HepG2 (cell line): ENCODE measurements around the gene NOXO1. TPM values are rescaled to one million over a fixed set of nuclear protein-coding genes. Genes with fewer than 3 reads are reported as not detected.
A peak's percentile ranks its signal among the peaks of the same experiment; 100 is the strongest.

Source experiments
- AGO2 ChIP-seq: fragments of 200-400 bp; formaldehyde crosslinking; optimal IDR thresholded peaks from 2 replicates; pipeline ENCODE3; 2017; ENCODE audit warnings: mild to moderate bottlenecking, low read depth, low read length, moderate library complexity
- CHD2 ChIP-seq: IDR thresholded peaks from 2 replicates; pipeline ENCODE4 v1.6.1; 2011; ENCODE audit warnings: low read depth, low read length, improper control_type of control experiment
- GABPB1 ChIP-seq: IDR thresholded peaks from 2 replicates; pipeline ENCODE4 v1.6.1; 2016; ENCODE audit warnings: mild to moderate bottlenecking, missing genetic modification reagents, moderate library complexity, missing compliant biosample characterization
- HMG20A ChIP-seq: IDR thresholded peaks from 2 replicates; pipeline ENCODE4 v1.6.1; 2016; ENCODE audit warnings: borderline replicate concordance
- MLLT10 ChIP-seq: sonication (generic); formaldehyde crosslinking; IDR thresholded peaks from 2 replicates; pipeline ENCODE4 v1.4.0; 2020; ENCODE audit warnings: missing genetic modification reagents
- MYNN ChIP-seq: sonication (generic); formaldehyde crosslinking; IDR thresholded peaks from 2 replicates; pipeline ENCODE4 v1.4.0; 2020; ENCODE audit warnings: mild to moderate bottlenecking, low read depth, missing genetic modification reagents
- PITX1 ChIP-seq: sonication (generic); formaldehyde crosslinking; IDR thresholded peaks from 2 replicates; pipeline ENCODE4 v1.5.1; 2020; ENCODE audit warnings: mild to moderate bottlenecking, missing genetic modification reagents
- ZBTB33 ChIP-seq: sonication (generic); formaldehyde crosslinking; IDR thresholded peaks from 2 replicates; pipeline ENCODE4 v1.4.0; 2020; ENCODE audit warnings: missing genetic modification reagents
- ZBTB4 ChIP-seq: sonication (generic); formaldehyde crosslinking; IDR thresholded peaks from 2 replicates; pipeline ENCODE4 v1.4.0; 2020; ENCODE audit warnings: missing genetic modification reagents, mild to moderate bottlenecking, borderline replicate concordance
- ZNF281 ChIP-seq: sonication (generic); formaldehyde crosslinking; IDR thresholded peaks from 2 replicates; pipeline ENCODE4 v1.4.0; 2020; ENCODE audit warnings: missing genetic modification reagents, borderline replicate concordance
- ZNF296 ChIP-seq: sonication (generic); formaldehyde crosslinking; conservative IDR thresholded peaks from 2 replicates; pipeline ENCODE4 v1.5.0; 2020; ENCODE audit warnings: mild to moderate bottlenecking, missing genetic modification reagents
- ZNF660 ChIP-seq: sonication (generic); formaldehyde crosslinking; IDR thresholded peaks from 2 replicates; pipeline ENCODE4 v1.5.1; 2020; ENCODE audit warnings: mild to moderate bottlenecking, low read depth, missing genetic modification reagents, borderline replicate concordance
- ZSCAN21 ChIP-seq: sonication (generic); formaldehyde crosslinking; IDR thresholded peaks from 2 replicates; pipeline ENCODE4 v1.8.0; 2022; ENCODE audit warnings: mild to moderate bottlenecking, missing genetic modification reagents, moderate library complexity, borderline replicate concordance
- polyA plus RNA-seq, 8 experiments: library from polyadenylated mRNA; depleted of rRNA in 3 of 8; stranded (reverse) in 7 of 8; unstranded in 1 of 8; fragments of >200 nt; fragmentation: Illumina TruSeq in 4 of 8; extraction: Trizol in 4 of 8; gene quantifications; 2 replicates each; pipeline versions ENCODE4 v1.2.1 to v1.2.3, GENCODE V29; 2011 to 2016; ENCODE audit warnings: low read depth in 4 of 8, missing spikeins in 1 of 8, mixed read lengths in 1 of 8; ENCODE audit not compliant: insufficient read depth in 1 of 8
- total RNA-seq, 5 experiments: library from RNA; depleted of rRNA; stranded (reverse); fragments of >200 nt; fragmentation: Illumina TruSeq; extraction: Trizol; gene quantifications; 2 replicates each; pipeline ENCODE4 v1.2.3, GENCODE V29; 2016; ENCODE audit warnings: low read depth in 1 of 5
- TF ChIP-seq, protein P1 (sequence below): sonication (generic); formaldehyde crosslinking; IDR thresholded peaks from 2 replicates; pipeline ENCODE4 v1.4.0; 2020; ENCODE audit warnings: missing genetic modification reagents

The NOXO1 gene
- total and polyA plus RNA-seq, 2 of the 13 experiments (the other 11 are each of a cell fraction or from before 2014, with no cell fraction given), result 0.69 to 1.4 TPM

GRCh38 chr16:1971796-1972489, 9.3 kb downstream of the NOXO1 start, which contains the start of gene TBL3 (continued):
- peak; percentile 66; the same call in 1 of the 2 replicates for TF ChIP-seq ZBTB4 (CRISPR knock-in tag)
- TF ChIP-seq AGO2, result peak; percentile 41
- TF ChIP-seq MYNN, result no peak
- TF ChIP-seq ZBTB33, result peak; percentile 75
- TF ChIP-seq ZNF660, result no peak
- TF ChIP-seq ZNF296 (CRISPR knock-in tag), result 0 out of 2 replicates have a peak, but pooled peaks have one; percentile 56
- peak; percentile 99 for TF ChIP-seq GABPB1 (CRISPR knock-in tag)
- peak; percentile 78; the same call in 1 of the 2 replicates for TF ChIP-seq PITX1
- TF ChIP-seq MLLT10 (CRISPR knock-in tag), result no peak
- peak; percentile 84 for TF ChIP-seq ZSCAN21
- peak; percentile 73; the same call in 1 of the 2 replicates for TF ChIP-seq ZNF281 (CRISPR knock-in tag)
- TF ChIP-seq HMG20A (CRISPR knock-in tag), result 0 out of 2 replicates have a peak, but pooled peaks have one; percentile 21
- TF ChIP-seq, protein P1, sequence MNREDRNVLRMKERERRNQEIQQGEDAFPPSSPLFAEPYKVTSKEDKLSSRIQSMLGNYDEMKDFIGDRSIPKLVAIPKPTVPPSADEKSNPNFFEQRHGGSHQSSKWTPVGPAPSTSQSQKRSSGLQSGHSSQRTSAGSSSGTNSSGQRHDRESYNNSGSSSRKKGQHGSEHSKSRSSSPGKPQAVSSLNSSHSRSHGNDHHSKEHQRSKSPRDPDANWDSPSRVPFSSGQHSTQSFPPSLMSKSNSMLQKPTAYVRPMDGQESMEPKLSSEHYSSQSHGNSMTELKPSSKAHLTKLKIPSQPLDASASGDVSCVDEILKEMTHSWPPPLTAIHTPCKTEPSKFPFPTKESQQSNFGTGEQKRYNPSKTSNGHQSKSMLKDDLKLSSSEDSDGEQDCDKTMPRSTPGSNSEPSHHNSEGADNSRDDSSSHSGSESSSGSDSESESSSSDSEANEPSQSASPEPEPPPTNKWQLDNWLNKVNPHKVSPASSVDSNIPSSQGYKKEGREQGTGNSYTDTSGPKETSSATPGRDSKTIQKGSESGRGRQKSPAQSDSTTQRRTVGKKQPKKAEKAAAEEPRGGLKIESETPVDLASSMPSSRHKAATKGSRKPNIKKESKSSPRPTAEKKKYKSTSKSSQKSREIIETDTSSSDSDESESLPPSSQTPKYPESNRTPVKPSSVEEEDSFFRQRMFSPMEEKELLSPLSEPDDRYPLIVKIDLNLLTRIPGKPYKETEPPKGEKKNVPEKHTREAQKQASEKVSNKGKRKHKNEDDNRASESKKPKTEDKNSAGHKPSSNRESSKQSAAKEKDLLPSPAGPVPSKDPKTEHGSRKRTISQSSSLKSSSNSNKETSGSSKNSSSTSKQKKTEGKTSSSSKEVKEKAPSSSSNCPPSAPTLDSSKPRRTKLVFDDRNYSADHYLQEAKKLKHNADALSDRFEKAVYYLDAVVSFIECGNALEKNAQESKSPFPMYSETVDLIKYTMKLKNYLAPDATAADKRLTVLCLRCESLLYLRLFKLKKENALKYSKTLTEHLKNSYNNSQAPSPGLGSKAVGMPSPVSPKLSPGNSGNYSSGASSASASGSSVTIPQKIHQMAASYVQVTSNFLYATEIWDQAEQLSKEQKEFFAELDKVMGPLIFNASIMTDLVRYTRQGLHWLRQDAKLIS (CRISPR knock-in tag), result no peak
- TF ChIP-seq CHD2, result peak; percentile 67
